Loucy (cell line): ENCODE results near the gene MYO1H.

Experiments used
- EZH2phosphoT487 ChIP-seq: fragments of 200-600 bp; IDR thresholded peaks from 2 replicates; pipeline ENCODE4 v1.6.1; 2018; ENCODE audit warnings: antibody characterized with exemption, mild to moderate bottlenecking, moderate library complexity, borderline replicate concordance
- TF ChIP-seq, protein P1 (sequence below): fragments of 200-600 bp; sonication (generic); conservative IDR thresholded peaks from 2 replicates; pipeline ENCODE4 v1.5.1; 2014; ENCODE audit warnings: mild to moderate bottlenecking, antibody characterized with exemption, low read length

DNA sequence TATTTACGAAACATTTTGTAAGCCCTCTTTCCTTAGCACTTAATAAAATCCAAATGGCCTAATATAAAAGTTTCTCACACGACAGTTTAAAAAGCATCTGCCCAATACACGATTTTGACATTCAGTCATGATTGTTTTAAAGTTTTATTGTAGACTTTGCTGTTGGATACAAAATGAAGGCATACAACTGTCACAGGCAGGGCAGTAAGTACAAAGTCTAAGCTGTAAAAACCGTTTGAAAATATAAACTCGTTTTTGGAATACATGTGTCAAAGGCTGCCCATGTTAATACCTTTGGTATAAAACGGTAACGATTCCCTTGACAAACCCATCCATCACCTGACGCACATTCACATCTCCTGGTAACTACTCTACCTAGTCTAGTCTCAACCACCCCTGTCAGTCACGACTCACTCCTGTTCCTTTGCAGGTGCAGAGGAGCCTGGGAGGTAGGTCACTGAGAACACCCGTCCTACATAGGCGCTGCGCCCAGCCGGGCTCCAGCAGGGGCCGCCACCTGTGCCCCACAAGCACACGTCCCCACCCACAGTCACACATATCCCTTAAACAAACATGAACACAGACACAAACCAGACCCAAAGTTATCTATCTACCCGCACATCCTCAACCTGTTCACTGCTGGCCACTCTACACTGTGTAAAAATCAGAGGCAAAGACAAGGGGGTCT lies 102.3 kb downstream of the MYO1H start:
- TF ChIP-seq, protein P1, sequence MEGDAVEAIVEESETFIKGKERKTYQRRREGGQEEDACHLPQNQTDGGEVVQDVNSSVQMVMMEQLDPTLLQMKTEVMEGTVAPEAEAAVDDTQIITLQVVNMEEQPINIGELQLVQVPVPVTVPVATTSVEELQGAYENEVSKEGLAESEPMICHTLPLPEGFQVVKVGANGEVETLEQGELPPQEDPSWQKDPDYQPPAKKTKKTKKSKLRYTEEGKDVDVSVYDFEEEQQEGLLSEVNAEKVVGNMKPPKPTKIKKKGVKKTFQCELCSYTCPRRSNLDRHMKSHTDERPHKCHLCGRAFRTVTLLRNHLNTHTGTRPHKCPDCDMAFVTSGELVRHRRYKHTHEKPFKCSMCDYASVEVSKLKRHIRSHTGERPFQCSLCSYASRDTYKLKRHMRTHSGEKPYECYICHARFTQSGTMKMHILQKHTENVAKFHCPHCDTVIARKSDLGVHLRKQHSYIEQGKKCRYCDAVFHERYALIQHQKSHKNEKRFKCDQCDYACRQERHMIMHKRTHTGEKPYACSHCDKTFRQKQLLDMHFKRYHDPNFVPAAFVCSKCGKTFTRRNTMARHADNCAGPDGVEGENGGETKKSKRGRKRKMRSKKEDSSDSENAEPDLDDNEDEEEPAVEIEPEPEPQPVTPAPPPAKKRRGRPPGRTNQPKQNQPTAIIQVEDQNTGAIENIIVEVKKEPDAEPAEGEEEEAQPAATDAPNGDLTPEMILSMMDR, result no peak
- no peak for TF ChIP-seq EZH2phosphoT487
